ENCODE measurements around the gene CDKL1. TPM values are rescaled to one million over a fixed set of nuclear protein-coding genes. Genes with fewer than 3 reads are reported as not detected.
"Not testable (repeated sequence)": the region's sequence is repeated elsewhere in the genome, so short reads cannot be mapped to it uniquely, and the experiment has no call there.

The CDKL1 gene
- total and polyA plus RNA-seq, 2 of the 13 experiments (the other 11 are each of a cell fraction or from before 2014, with no cell fraction given), result 4.4 to 5.1 TPM

- Histone ChIP-seq H3K27me3 (ENCODE audit: control insufficient read depth in 1 of 2, insufficient read depth in 2 of 2, low read length in 2 of 2) (no peaks in the 10 kb centered on the region), H3K4me3 (replicated peaks in 1 of 3; ENCODE audit: insufficient read depth in 1 of 3, low read depth in 2 of 3, low read length in 3 of 3) (no peak overlapping the region), H3K79me2 (ENCODE audit: insufficient read depth, low read length) (no peaks in the 10 kb centered on the region), H2AFZ (ENCODE audit: low read length) (no peak overlapping the region), H3K36me3 (replicated peaks in 1 of 2; ENCODE audit: control insufficient read depth in 1 of 2, insufficient read depth in 2 of 2, low read length in 2 of 2) (no peaks in the 10 kb centered on the region), H3K4me2 (ENCODE audit: low read depth, low read length) (no peak overlapping the region), H3K4me1 (ENCODE audit: insufficient read depth, low read length) (no peaks in the 10 kb centered on the region), H3K9me3 (ENCODE audit: low read length) (no peaks in the 10 kb centered on the region), H3K9ac (ENCODE audit: insufficient read depth, low read depth, low read length) (no peak overlapping the region), H4K20me1 (ENCODE audit: insufficient read depth, low read length) (no peaks in the 10 kb centered on the region), H3K27ac (ENCODE audit: extremely low read length, insufficient read depth, low read length) (no peak overlapping the region)
- CTCF ChIA-PET (ENCODE audit: low intra/inter-chr PET ratio, low total read pairs), result no interaction called here
- ATAC-seq (no peak), FAIRE-seq (no peak), DNase-seq (ENCODE audit: low spot score) (no peak)
- POLR2A ChIA-PET, result no interaction called here
- 86% methylated on average over 6 of the region's 6 CpGs for WGBS (ENCODE audit: low lambda C conversion rate)
- no TSS peak for BruUV-seq (replicated peaks)
- in situ Hi-C loops (cut with HindIII; ENCODE audit: extremely low pct_ligation_motif_present, low pct_unique_long_range_greater_than_20kb) (no loop called here), intact Hi-C loops (cut with micrococcal nuclease; ENCODE audit: unreplicated experiment) (no loop called here)
- TF ChIP-seq FOXP4 (CRISPR knock-in tag; IDR thresholded peaks at IDR 0.05) (no peak), ZNF3 (CRISPR knock-in tag; IDR thresholded peaks at IDR 0.05) (no peak), ASH2L (IDR thresholded peaks at IDR 0.05; ENCODE audit: insufficient read length, low read depth, low read length) (no peak), YEATS4 (CRISPR knock-in tag; IDR thresholded peaks at IDR 0.05; ENCODE audit: borderline replicate concordance) (no peak), MAX (IDR thresholded peaks at IDR 0.05) (no peak), TP53 (CRISPR knock-in tag; conservative IDR thresholded peaks at IDR 0.05) (no peak), NBN (conservative IDR thresholded peaks at IDR 0.05) (no peak), CENPT (CRISPR knock-in tag; IDR thresholded peaks at IDR 0.05; ENCODE audit: low read depth) (no peak), ZNF558 (CRISPR knock-in tag; IDR thresholded peaks at IDR 0.05; ENCODE audit: borderline replicate concordance) (no peak), ZNF777 (CRISPR knock-in tag; IDR thresholded peaks at IDR 0.05) (no peak), ZKSCAN8 (CRISPR knock-in tag; IDR thresholded peaks at IDR 0.05; ENCODE audit: borderline replicate concordance) (no peak), ZNF83 (CRISPR knock-in tag; IDR thresholded peaks at IDR 0.05; ENCODE audit: borderline replicate concordance) (no peak), ZFP1 (CRISPR knock-in tag; IDR thresholded peaks at IDR 0.05) (no peak)
These were observed 39.6 kb downstream of the CDKL1 start for GRCh38 chr14:50357124-50357523.

- POLR2A ChIA-PET; BruUV-seq (replicated peaks); H3K27me3 ChIP-seq (ENCODE audit: control insufficient read depth in 1 of 2, insufficient read depth in 2 of 2, low read length in 2 of 2); H3K4me3 ChIP-seq (replicated peaks in 1 of 3; ENCODE audit: insufficient read depth in 1 of 3, low read depth in 2 of 3, low read length in 3 of 3); in situ Hi-C loops (cut with HindIII; ENCODE audit: extremely low pct_ligation_motif_present, low pct_unique_long_range_greater_than_20kb); H3K36me3 ChIP-seq (replicated peaks in 1 of 2; ENCODE audit: control insufficient read depth in 1 of 2, insufficient read depth in 2 of 2, low read length in 2 of 2); intact Hi-C loops (cut with micrococcal nuclease; ENCODE audit: unreplicated experiment); ATAC-seq; H3K79me2 ChIP-seq (ENCODE audit: insufficient read depth, low read length); H3K9ac ChIP-seq (ENCODE audit: insufficient read depth, low read depth, low read length); H3K27ac ChIP-seq (ENCODE audit: extremely low read length, insufficient read depth, low read length); CTCF ChIA-PET (ENCODE audit: low intra/inter-chr PET ratio, low total read pairs); FAIRE-seq; DNase-seq (ENCODE audit: low spot score); H3K4me2 ChIP-seq (ENCODE audit: low read depth, low read length); H3K9me3 ChIP-seq (ENCODE audit: low read length); H2AFZ ChIP-seq (ENCODE audit: low read length); H3K4me1 ChIP-seq (ENCODE audit: insufficient read depth, low read length); H4K20me1 ChIP-seq (ENCODE audit: insufficient read depth, low read length): not testable (repeated sequence)
- 88% methylated on average over 3 of the region's 3 CpGs for WGBS (ENCODE audit: low lambda C conversion rate)
These were observed 40.4 kb downstream of the CDKL1 start for GRCh38 chr14:50356283-50356682.
